GM23338 (cell line): ENCODE measurements around the gene CTSK. TPM values are rescaled to one million over a fixed set of nuclear protein-coding genes. Genes with fewer than 3 reads are reported as not detected.

Experiments used
- polyA plus RNA-seq: library from polyadenylated mRNA; unstranded; fragments of >200 nt; fragmentation: Nextera tagmentation; extraction: Ambion mirVana; gene quantifications from 2 replicates; pipeline ENCODE4 v1.2.1, GENCODE V29; 2016
- small RNA-seq: library from RNA; depleted of rRNA; stranded (forward); fragments of <200 nt; gene quantifications from one replicate; pipeline ENCODE3, GENCODE V24; 2014; ENCODE audit warnings: low replicate concordance
- total RNA-seq: library from RNA; depleted of rRNA; stranded (reverse); fragments of >200 nt; shearing (Covaris generic); gene quantifications from 2 replicates; pipeline ENCODE4 v1.2.3, GENCODE V29; 2014; rRNA removed

Gene CTSK
- total and polyA plus RNA-seq, 2 experiments from 2014 or later: 2.8 to 3.3 TPM

Small RNAs within 50 kb of the gene (small RNA-seq; reads per million reads assigned to genes)
- not detected for gene RNU6-1309P

Other genes with a start within 250 kb of the CTSK start
- gene MCL1, start 228.7 kb downstream of the CTSK start, total RNA-seq: 237 and 244 TPM in 2 replicates
- gene MCL1, start 228.7 kb downstream of the CTSK start, polyA plus RNA-seq: 46.7 and 55.3 TPM in 2 replicates
- gene ENSA, start 178.6 kb downstream of the CTSK start, total RNA-seq: 143 and 200 TPM in 2 replicates
- gene ENSA, start 178.6 kb downstream of the CTSK start, polyA plus RNA-seq: 114 and 121 TPM in 2 replicates
- gene GOLPH3L, start 111.1 kb downstream of the CTSK start, total RNA-seq: 28.9 and 29.6 TPM in 2 replicates
- 23.5 and 24.6 TPM in 2 replicates for gene GOLPH3L, start 111.1 kb downstream of the CTSK start, polyA plus RNA-seq
- not detected in 2 replicates for gene HORMAD1, start 87.4 kb downstream of the CTSK start, total RNA-seq
- gene HORMAD1, start 87.4 kb downstream of the CTSK start, polyA plus RNA-seq: not detected in 2 replicates
- not detected in 2 replicates for gene CTSS, start 42.5 kb downstream of the CTSK start, total RNA-seq
- 0.16 TPM in 1 of 2 replicates, not detected in the other for gene CTSS, start 42.5 kb downstream of the CTSK start, polyA plus RNA-seq
- 30.3 and 31.9 TPM in 2 replicates for gene ARNT, start 68.3 kb upstream of the CTSK start, total RNA-seq
- gene ARNT, start 68.3 kb upstream of the CTSK start, polyA plus RNA-seq: 10.5 and 11.4 TPM in 2 replicates
- not detected in 2 replicates for gene CTXND2, start 78.9 kb upstream of the CTSK start, total RNA-seq
- not detected in 2 replicates for gene CTXND2, start 78.9 kb upstream of the CTSK start, polyA plus RNA-seq
- gene SETDB1, start 118.1 kb upstream of the CTSK start, total RNA-seq: 33.0 and 47.4 TPM in 2 replicates
- gene SETDB1, start 118.1 kb upstream of the CTSK start, polyA plus RNA-seq: 15.1 and 16.9 TPM in 2 replicates
- 120 and 122 TPM in 2 replicates for gene CERS2, start 166.6 kb upstream of the CTSK start, total RNA-seq
- gene CERS2, start 166.6 kb upstream of the CTSK start, polyA plus RNA-seq: 75.1 and 83.3 TPM in 2 replicates
- 1.7 and 2.2 TPM in 2 replicates for gene ANXA9, start 174.0 kb upstream of the CTSK start, total RNA-seq
- 1.0 and 1.4 TPM in 2 replicates for gene ANXA9, start 174.0 kb upstream of the CTSK start, polyA plus RNA-seq
- gene MINDY1, start 198.6 kb upstream of the CTSK start, total RNA-seq: 9.7 and 10.3 TPM in 2 replicates
- 4.2 and 4.5 TPM in 2 replicates for gene MINDY1, start 198.6 kb upstream of the CTSK start, polyA plus RNA-seq
- 23.7 and 33.2 TPM in 2 replicates for gene PRUNE1, start 200.2 kb upstream of the CTSK start, total RNA-seq
- 14.7 and 16.7 TPM in 2 replicates for gene PRUNE1, start 200.2 kb upstream of the CTSK start, polyA plus RNA-seq
- 1.2 and 2.4 TPM in 2 replicates for gene BNIPL, start 228.3 kb upstream of the CTSK start, total RNA-seq
- 0.59 and 0.91 TPM in 2 replicates for gene BNIPL, start 228.3 kb upstream of the CTSK start, polyA plus RNA-seq
- gene C1orf56, start 239.5 kb upstream of the CTSK start, total RNA-seq: 1.6 and 3.9 TPM in 2 replicates
- gene C1orf56, start 239.5 kb upstream of the CTSK start, polyA plus RNA-seq: 26.3 and 27.8 TPM in 2 replicates